DOHH2 (cell line): Measurements from ENCODE around the gene APBA2.

Source experiments
- H3F3A ChIP-seq: fragments of 200-600 bp; sonication (generic), shearing (Covaris generic); 2 replicates; pipeline ENCODE4 v1.6.0; 2016; ENCODE audit warnings: antibody characterized with exemption, mild to moderate bottlenecking; ENCODE audit not compliant: control insufficient read depth, insufficient read depth
- H3K27ac ChIP-seq: fragments of 200-600 bp; sonication (generic); 2 replicates; pipeline ENCODE4 v1.5.1; 2014; ENCODE audit warnings: low read depth, mild to moderate bottlenecking, low read length, moderate library complexity
- H3K27me3 ChIP-seq: fragments of 200-600 bp; sonication (generic); 2 replicates; pipeline ENCODE4 v1.6.1; 2014; ENCODE audit warnings: mild to moderate bottlenecking, low read length, mixed read lengths; ENCODE audit not compliant: control insufficient read depth
- H3K36me3 ChIP-seq: fragments of 200-600 bp; sonication (generic); 2 replicates; pipeline ENCODE4 v1.6.1; 2014; ENCODE audit warnings: mild to moderate bottlenecking, low read length, moderate library complexity, mixed read lengths; ENCODE audit not compliant: control insufficient read depth
- H3K4me1 ChIP-seq: fragments of 200-600 bp; sonication (generic); 2 replicates; pipeline ENCODE4 v1.6.1; 2014; ENCODE audit warnings: mild to moderate bottlenecking, low read length, mixed read lengths; ENCODE audit not compliant: control insufficient read depth
- H3K4me2 ChIP-seq: fragments of 200-600 bp; sonication (generic); 2 replicates; pipeline ENCODE4 v1.6.0; 2014; ENCODE audit warnings: mild to moderate bottlenecking, low read length, moderate library complexity
- H3K4me3 ChIP-seq: fragments of 200-600 bp; sonication (generic); 2 replicates; pipeline ENCODE4 v1.5.1; 2014; ENCODE audit warnings: mild to moderate bottlenecking, low read length, mixed read lengths
- H3K79me2 ChIP-seq: fragments of 200-600 bp; sonication (generic); 2 replicates; pipeline ENCODE4 v1.6.1; 2014; ENCODE audit warnings: mild to moderate bottlenecking, low read length, mixed read lengths; ENCODE audit not compliant: control insufficient read depth
- H3K9me2 ChIP-seq: fragments of 200-600 bp; sonication (generic); replicated peaks from 2 replicates; pipeline ENCODE4 v1.6.1; 2014; ENCODE audit warnings: mild to moderate bottlenecking, low read length, mixed read lengths; ENCODE audit not compliant: control insufficient read depth
- H3K9me3 ChIP-seq: fragments of 200-600 bp; sonication (generic); 2 replicates; pipeline ENCODE4 v1.6.1; 2014; ENCODE audit warnings: antibody characterized with exemption, low read length, mixed read lengths; ENCODE audit not compliant: control insufficient read depth, insufficient read depth
- H4K20me1 ChIP-seq: fragments of 200-600 bp; sonication (generic); 2 replicates; pipeline ENCODE4 v1.6.0; 2014; ENCODE audit warnings: low read depth, mild to moderate bottlenecking, antibody characterized with exemption, low read length, moderate library complexity; ENCODE audit not compliant: control insufficient read depth, insufficient read depth
- CTCF ChIP-seq: fragments of 200-600 bp; sonication (generic); IDR thresholded peaks from one replicate; pipeline ENCODE4 v1.5.1; 2014; ENCODE audit warnings: antibody characterized with exemption, mild to moderate bottlenecking, low read depth, low read length; ENCODE audit not compliant: poor library complexity, severe bottlenecking
- EZH2phosphoT487 ChIP-seq: fragments of 200-600 bp; sonication (generic); IDR thresholded peaks from 2 replicates; pipeline ENCODE4 v1.6.1; 2017; ENCODE audit warnings: borderline replicate concordance, mild to moderate bottlenecking, antibody characterized with exemption, low read length, moderate library complexity, mixed read lengths

Gene APBA2

GRCh38 chr15:29046281-29046810, 160.6 kb downstream of the APBA2 start:
- no peak overlapping the region for H3K27ac ChIP-seq
- no peaks in the 10 kb centered on the region for H3K9me2 ChIP-seq
- H3K9me3 ChIP-seq = no peaks in the 10 kb centered on the region
- TF ChIP-seq CTCF = no peak
- TF ChIP-seq EZH2phosphoT487 = no peak
- no peak overlapping the region for H3K4me3 ChIP-seq
- H3K27me3 ChIP-seq = no peaks in the 10 kb centered on the region
- no peak overlapping the region for H3K4me2 ChIP-seq
- H3K4me1 ChIP-seq = no peaks in the 10 kb centered on the region
- H3K36me3 ChIP-seq = no peaks in the 10 kb centered on the region
- H4K20me1 ChIP-seq = no peaks in the 10 kb centered on the region
- no peaks in the 10 kb centered on the region for H3K79me2 ChIP-seq
- no peaks in the 10 kb centered on the region for H3F3A ChIP-seq

- Histone ChIP-seq H3K4me2 (no peak overlapping the region), H3K27ac (no peak overlapping the region), H3K79me2 (no peaks in the 10 kb centered on the region), H3K9me3 (no peaks in the 10 kb centered on the region), H4K20me1 (no peaks in the 10 kb centered on the region), H3K9me2 (no peaks in the 10 kb centered on the region), H3K36me3 (no peaks in the 10 kb centered on the region), H3F3A (no peaks in the 10 kb centered on the region), H3K4me1 (no peaks in the 10 kb centered on the region), H3K4me3 (no peak overlapping the region), H3K27me3 (no peaks in the 10 kb centered on the region)
- no peak for TF ChIP-seq EZH2phosphoT487
- TF ChIP-seq CTCF = no peak
Observed at GRCh38 chr15:29046977-29047376, 161.2 kb downstream of the APBA2 start.

GRCh38 chr15:29048011-29048410, 162.2 kb downstream of the APBA2 start:
- H3K27me3 ChIP-seq = no peaks in the 10 kb centered on the region
- H3K9me3 ChIP-seq = no peaks in the 10 kb centered on the region
- no peak overlapping the region for H3K27ac ChIP-seq
- H3K9me2 ChIP-seq = no peaks in the 10 kb centered on the region
- H3K4me2 ChIP-seq = no peak overlapping the region
- H3K36me3 ChIP-seq = no peaks in the 10 kb centered on the region
- TF ChIP-seq EZH2phosphoT487 (no peak), CTCF (no peak)
- no peaks in the 10 kb centered on the region for H4K20me1 ChIP-seq
- no peaks in the 10 kb centered on the region for H3K79me2 ChIP-seq
- no peak overlapping the region for H3K4me3 ChIP-seq
- H3F3A ChIP-seq = no peaks in the 10 kb centered on the region
- no peaks in the 10 kb centered on the region for H3K4me1 ChIP-seq

GRCh38 chr15:29050870-29051269, 165.1 kb downstream of the APBA2 start:
- Histone ChIP-seq H3K4me2 (no peak overlapping the region), H3K4me3 (no peak overlapping the region), H3F3A (no peaks in the 10 kb centered on the region), H3K27ac (no peak overlapping the region), H3K36me3 (no peaks in the 10 kb centered on the region), H3K9me3 (no peaks in the 10 kb centered on the region; the same call in 1 of the 2 replicates), H3K4me1 (no peaks in the 10 kb centered on the region), H3K79me2 (no peaks in the 10 kb centered on the region), H3K9me2 (no peaks in the 10 kb centered on the region), H4K20me1 (no peaks in the 10 kb centered on the region), H3K27me3 (no peaks in the 10 kb centered on the region)
- TF ChIP-seq CTCF = no peak
- TF ChIP-seq EZH2phosphoT487 = no peak
